NB4 (cell line): ENCODE measurements around the gene RHBDD3.

ENCODE experiments used
- CTCF ChIP-seq: IDR thresholded peaks from one replicate; pipeline ENCODE4 v1.5.1; 2012; ENCODE audit warnings: low read depth, low read length
- MAX ChIP-seq: IDR thresholded peaks from 2 replicates; pipeline ENCODE4 v1.6.1; 2011; ENCODE audit warnings: low read depth, low read length
- POLR2A ChIP-seq: IDR thresholded peaks from 2 replicates; pipeline ENCODE4 v1.6.1; 2011; ENCODE audit warnings: mild to moderate bottlenecking; ENCODE audit not compliant: insufficient read length; ENCODE audit errors: extremely low read depth

GRCh38 chr22:29270475-29271271 is 2.9 kb upstream of the RHBDD3 start:
- TF ChIP-seq POLR2A (no peak), MAX (no peak), CTCF (no peak)
